Loucy (cell line): ENCODE measurements around the gene RETNLB.

Experiments
- EZH2phosphoT487 ChIP-seq: fragments of 200-600 bp; IDR thresholded peaks from 2 replicates; pipeline ENCODE4 v1.6.1; 2018; ENCODE audit warnings: antibody characterized with exemption, mild to moderate bottlenecking, moderate library complexity, borderline replicate concordance
- TF ChIP-seq, protein P1 (sequence below): fragments of 200-600 bp; sonication (generic); conservative IDR thresholded peaks from 2 replicates; pipeline ENCODE4 v1.5.1; 2014; ENCODE audit warnings: mild to moderate bottlenecking, antibody characterized with exemption, low read length

DNA sequence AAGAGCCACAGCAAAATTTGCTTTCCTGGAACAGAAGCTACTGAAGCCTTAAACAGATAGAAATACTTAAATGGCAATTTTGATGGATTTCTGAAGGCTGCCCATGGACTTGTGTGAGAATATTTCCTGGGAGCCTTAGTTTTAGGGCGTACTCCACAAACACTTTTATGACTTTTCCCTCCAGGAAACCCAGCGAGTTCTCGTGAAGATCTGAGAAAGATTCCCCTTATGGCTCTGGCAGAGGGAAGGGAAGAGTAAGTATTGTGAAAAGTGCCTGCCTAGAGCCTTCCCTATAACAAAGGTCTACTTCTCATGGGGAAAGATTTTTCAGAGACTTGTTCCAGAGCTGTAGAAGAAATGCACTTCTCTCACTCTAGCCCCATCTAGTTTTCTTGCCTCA, 34.3 kb upstream of the RETNLB start:
- TF ChIP-seq, protein P1, sequence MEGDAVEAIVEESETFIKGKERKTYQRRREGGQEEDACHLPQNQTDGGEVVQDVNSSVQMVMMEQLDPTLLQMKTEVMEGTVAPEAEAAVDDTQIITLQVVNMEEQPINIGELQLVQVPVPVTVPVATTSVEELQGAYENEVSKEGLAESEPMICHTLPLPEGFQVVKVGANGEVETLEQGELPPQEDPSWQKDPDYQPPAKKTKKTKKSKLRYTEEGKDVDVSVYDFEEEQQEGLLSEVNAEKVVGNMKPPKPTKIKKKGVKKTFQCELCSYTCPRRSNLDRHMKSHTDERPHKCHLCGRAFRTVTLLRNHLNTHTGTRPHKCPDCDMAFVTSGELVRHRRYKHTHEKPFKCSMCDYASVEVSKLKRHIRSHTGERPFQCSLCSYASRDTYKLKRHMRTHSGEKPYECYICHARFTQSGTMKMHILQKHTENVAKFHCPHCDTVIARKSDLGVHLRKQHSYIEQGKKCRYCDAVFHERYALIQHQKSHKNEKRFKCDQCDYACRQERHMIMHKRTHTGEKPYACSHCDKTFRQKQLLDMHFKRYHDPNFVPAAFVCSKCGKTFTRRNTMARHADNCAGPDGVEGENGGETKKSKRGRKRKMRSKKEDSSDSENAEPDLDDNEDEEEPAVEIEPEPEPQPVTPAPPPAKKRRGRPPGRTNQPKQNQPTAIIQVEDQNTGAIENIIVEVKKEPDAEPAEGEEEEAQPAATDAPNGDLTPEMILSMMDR: no peak
- TF ChIP-seq EZH2phosphoT487: no peak
